ENCODE data around the gene FAM210A.
"Not testable (repeated sequence)": the region's sequence is repeated elsewhere in the genome, so short reads cannot be mapped to it uniquely, and the experiment has no call there.

The FAM210A gene

GRCh38 chr18:13726232-13726971, at the start of gene FAM210A, which contains the start of gene RNMT:
Gene FAM210A (minus strand): TSS chr18:13726558. CDS start chr18:13682077, 44,481 bp downstream.
Gene RNMT (plus strand): TSS chr18:13726673. CDS start chr18:13731518, 4,845 bp downstream.
- TF ChIP-seq POLR2A (IDR thresholded peaks at IDR 0.05; ENCODE audit: low read depth, low read length): peak; percentile 69; the same call in 1 of the 2 replicates
- FAIRE-seq (peak; percentile 97), DNase-seq (ENCODE audit: insufficient read length, low spot score) (peak; percentile 78)

GRCh38 chr18:13775058-13775457, 48.7 kb upstream of the FAM210A start:
- FAIRE-seq (no peak), DNase-seq (ENCODE audit: insufficient read length, low spot score) (no peak)
- no peak for TF ChIP-seq POLR2A (IDR thresholded peaks at IDR 0.05; ENCODE audit: low read depth, low read length)

GRCh38 chr18:13762690-13763439, 36.5 kb upstream of the FAM210A start:
- no peak for TF ChIP-seq POLR2A (IDR thresholded peaks at IDR 0.05; ENCODE audit: low read depth, low read length)
- FAIRE-seq (no peak), DNase-seq (ENCODE audit: insufficient read length, low spot score) (no peak)

GRCh38 chr18:13760047-13760446, 33.7 kb upstream of the FAM210A start:
- no peak for FAIRE-seq
- TF ChIP-seq POLR2A (IDR thresholded peaks at IDR 0.05; ENCODE audit: low read depth, low read length): no peak
- no peak for DNase-seq (ENCODE audit: insufficient read length, low spot score)

- FAIRE-seq (no peak), DNase-seq (ENCODE audit: insufficient read length, low spot score) (no peak)
- no peak for TF ChIP-seq POLR2A (IDR thresholded peaks at IDR 0.05; ENCODE audit: low read depth, low read length)
Observed at GRCh38 chr18:13758622-13759021, 32.3 kb upstream of the FAM210A start.

GRCh38 chr18:13756671-13757070, 30.3 kb upstream of the FAM210A start:
- DNase-seq (ENCODE audit: insufficient read length, low spot score) (no peak), FAIRE-seq (no peak)
- TF ChIP-seq POLR2A (IDR thresholded peaks at IDR 0.05; ENCODE audit: low read depth, low read length): no peak

GRCh38 chr18:13756261-13756660, 29.9 kb upstream of the FAM210A start:
- no peak for FAIRE-seq
- no peak for DNase-seq (ENCODE audit: insufficient read length, low spot score)
- TF ChIP-seq POLR2A (IDR thresholded peaks at IDR 0.05; ENCODE audit: low read depth, low read length): no peak

- not testable (repeated sequence) for DNase-seq (ENCODE audit: insufficient read length, low spot score); FAIRE-seq
Observed at GRCh38 chr18:13751599-13751998, 25.2 kb upstream of the FAM210A start.

- no peak for TF ChIP-seq POLR2A (IDR thresholded peaks at IDR 0.05; ENCODE audit: low read depth, low read length)
- DNase-seq (ENCODE audit: insufficient read length, low spot score) (no peak), FAIRE-seq (no peak)
Observed at GRCh38 chr18:13746633-13747032, 20.3 kb upstream of the FAM210A start.

- DNase-seq (ENCODE audit: insufficient read length, low spot score): no peak
- TF ChIP-seq POLR2A (IDR thresholded peaks at IDR 0.05; ENCODE audit: low read depth, low read length): no peak
- FAIRE-seq: no peak
Observed at GRCh38 chr18:13745696-13746095, 19.3 kb upstream of the FAM210A start.

- TF ChIP-seq POLR2A (IDR thresholded peaks at IDR 0.05; ENCODE audit: low read depth, low read length): no peak
- FAIRE-seq (no peak), DNase-seq (ENCODE audit: insufficient read length, low spot score) (no peak)
Observed at GRCh38 chr18:13735681-13736080, 9.3 kb upstream of the FAM210A start.

GRCh38 chr18:13730481-13730880, 4.1 kb upstream of the FAM210A start:
- FAIRE-seq: no peak
- no peak for TF ChIP-seq POLR2A (IDR thresholded peaks at IDR 0.05; ENCODE audit: low read depth, low read length)

GRCh38 chr18:13726972-13727331, 594 bp upstream of the FAM210A start:
- DNase-seq (ENCODE audit: insufficient read length, low spot score) (peak; percentile 11), FAIRE-seq (no peak)
- no peak for TF ChIP-seq POLR2A (IDR thresholded peaks at IDR 0.05; ENCODE audit: low read depth, low read length)

More at GRCh38 chr18:13730481-13730880, 4.1 kb upstream of the FAM210A start:
- no peak for DNase-seq (ENCODE audit: insufficient read length, low spot score)

- DNase-seq (ENCODE audit: insufficient read length, low spot score): no peak
- TF ChIP-seq POLR2A (IDR thresholded peaks at IDR 0.05; ENCODE audit: low read depth, low read length): no peak
- no peak for FAIRE-seq
Observed at GRCh38 chr18:13725566-13726231, 659 bp downstream of the FAM210A start.
